A375 (cell line): ENCODE measurements around the gene TCTN2. TPM values are rescaled to one million over a fixed set of nuclear protein-coding genes. Genes with fewer than 3 reads are reported as not detected.

ENCODE experiments used
- total RNA-seq: library from RNA; depleted of rRNA; stranded (reverse); fragments of >200 nt; shearing (Covaris generic); gene quantifications from 2 replicates; pipeline ENCODE4 v1.2.3, GENCODE V29; 2014; rRNA removed

TCTN2 gene
- total RNA-seq = 8.7 and 12.5 TPM in 2 replicates

DNA sequence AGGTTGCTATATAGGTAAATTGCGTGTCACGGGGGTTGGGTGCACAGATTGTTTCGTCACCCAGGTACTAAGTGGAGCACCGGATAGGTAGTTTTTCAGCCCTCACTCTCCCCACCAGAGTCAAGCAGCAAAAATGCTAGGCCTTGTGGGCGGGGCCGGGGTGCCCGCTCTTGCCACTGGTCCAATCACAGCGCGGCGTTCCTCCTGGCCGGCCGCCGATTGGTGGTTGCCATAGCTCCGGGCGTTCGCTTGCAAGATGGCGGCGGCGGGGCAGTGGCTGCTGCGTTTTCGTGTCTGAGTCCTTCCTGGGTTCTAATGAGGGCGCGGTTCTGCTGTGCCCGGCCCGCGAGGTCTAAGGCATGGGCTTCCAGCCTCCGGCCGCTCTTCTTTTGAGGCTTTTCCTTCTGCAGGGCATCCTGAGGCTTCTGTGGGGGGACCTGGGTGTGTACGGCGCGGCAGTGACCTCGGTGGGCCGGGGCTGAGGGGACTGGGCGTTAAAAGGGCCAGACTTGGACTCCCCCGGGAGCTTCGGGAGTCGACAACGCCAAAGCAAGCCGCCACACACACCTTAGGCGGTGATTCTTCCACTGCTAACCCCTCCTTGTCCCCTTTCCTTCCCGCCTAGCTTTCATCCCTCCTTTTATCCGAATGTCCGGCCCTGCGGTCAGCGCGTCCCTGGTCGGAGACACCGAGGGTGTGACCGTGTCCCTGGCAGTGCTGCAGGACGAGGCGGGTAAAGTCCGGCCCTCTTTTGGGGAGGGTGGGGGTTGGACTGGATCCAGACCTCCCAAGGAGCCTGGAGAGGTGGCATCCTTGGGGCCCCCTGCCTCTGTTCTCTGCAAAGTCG, at the start of gene TCTN2:
Gene TCTN2, plus strand, starts transcription at position 232 of the 847 bp plus-strand sequence. Its CDS starts 128 bp downstream, at position 360.

DNA sequence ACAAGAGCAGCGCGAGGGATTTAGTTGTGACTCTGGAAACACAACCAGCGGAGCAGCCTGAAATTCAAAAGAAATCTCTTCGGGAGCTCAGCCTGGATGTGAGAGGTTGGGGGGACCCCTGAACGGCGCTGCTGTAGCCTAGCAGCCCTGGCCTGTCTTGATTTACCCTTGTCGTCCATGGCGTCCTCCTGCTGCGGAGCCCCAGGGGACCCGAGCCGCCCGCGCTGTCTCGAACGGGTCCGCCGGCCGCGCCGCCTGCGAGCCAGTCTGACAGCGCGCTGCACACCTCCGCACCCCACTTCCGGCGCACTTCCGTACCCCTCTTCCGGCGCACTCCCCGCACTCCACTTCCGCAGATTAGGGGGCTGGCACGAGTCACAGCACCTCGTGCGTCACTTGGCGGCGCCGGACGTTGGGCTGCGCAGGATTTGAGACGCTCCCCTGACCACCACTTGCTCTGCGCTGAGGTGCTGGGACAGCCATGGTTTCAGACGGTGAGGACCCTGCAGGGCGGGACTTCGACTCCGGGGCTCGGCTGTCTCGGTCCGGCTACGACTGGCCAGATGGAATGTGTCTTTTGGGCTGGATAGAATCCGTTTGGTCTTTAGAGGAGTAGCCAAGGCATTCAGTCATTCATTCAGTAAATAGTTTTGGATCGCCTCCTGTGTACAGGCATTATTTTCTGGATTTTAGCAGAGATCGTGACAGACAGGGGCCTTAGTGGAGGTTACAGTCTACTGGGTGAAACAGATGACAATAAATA, 37.4 kb upstream of the TCTN2 start, which contains the start of the genes EIF2B1 and GTF2H3:
Gene EIF2B1, minus strand, starts transcription at position 308 of the 763 bp plus-strand sequence. Its CDS starts 129 bp downstream, at position 179.
Gene GTF2H3, plus strand, starts transcription at position 451 of the 763 bp plus-strand sequence. Its CDS starts 31 bp downstream, at position 482.

Other genes with a start within 250 kb of the TCTN2 start
- 7.1 and 8.0 TPM in 2 replicates for gene RILPL2, start 234.4 kb upstream of the TCTN2 start, total RNA-seq
- 30.7 and 33.3 TPM in 2 replicates for gene SNRNP35, start 213.0 kb upstream of the TCTN2 start, total RNA-seq
- gene RILPL1, start 137.4 kb upstream of the TCTN2 start, total RNA-seq = 19.5 and 20.0 TPM in 2 replicates
- gene TMED2, start 86.6 kb upstream of the TCTN2 start, total RNA-seq = 185 and 311 TPM in 2 replicates
- 67.4 and 71.7 TPM in 2 replicates for gene DDX55, start 69.0 kb upstream of the TCTN2 start, total RNA-seq
- gene EIF2B1, start 37.4 kb upstream of the TCTN2 start, total RNA-seq = 133 and 214 TPM in 2 replicates
- 47.3 and 50.1 TPM in 2 replicates for gene GTF2H3, start 37.3 kb upstream of the TCTN2 start, total RNA-seq
- 24.9 and 26.0 TPM in 2 replicates for gene ATP6V0A2, start 41.2 kb downstream of the TCTN2 start, total RNA-seq
- gene DNAH10, start 91.2 kb downstream of the TCTN2 start, total RNA-seq = not detected in 2 replicates